GM18498 (cell line): ENCODE measurements around the gene NCR2.

Experiments used
- ATAC-seq: cut with Tn5 transposase; IDR thresholded peaks from one replicate; pipeline ENCODE4 v1.9.1; 2021; ENCODE audit warnings: mild to moderate bottlenecking, moderate library complexity; ENCODE audit not compliant: unreplicated experiment

NCR2 gene

DNA sequence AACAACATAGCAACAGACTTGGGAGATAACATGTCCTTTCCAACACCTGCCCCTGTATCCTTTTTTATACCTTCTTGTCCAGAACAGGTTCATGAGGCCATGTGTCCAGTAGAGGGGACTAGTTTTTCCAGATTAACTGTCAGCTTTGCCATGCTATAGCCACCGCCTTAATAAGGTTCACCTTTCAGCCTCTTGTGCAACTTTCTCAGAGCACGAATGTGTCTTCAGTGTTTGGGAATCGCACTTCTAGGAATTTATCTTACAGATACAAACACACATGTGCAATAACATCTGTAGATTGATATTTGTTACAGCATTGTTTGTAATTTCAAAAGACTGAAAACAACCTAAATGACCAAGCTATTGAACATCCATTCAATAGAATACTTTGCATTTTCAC lies 21.4 kb downstream of the NCR2 start:
- no peak for ATAC-seq

DNA sequence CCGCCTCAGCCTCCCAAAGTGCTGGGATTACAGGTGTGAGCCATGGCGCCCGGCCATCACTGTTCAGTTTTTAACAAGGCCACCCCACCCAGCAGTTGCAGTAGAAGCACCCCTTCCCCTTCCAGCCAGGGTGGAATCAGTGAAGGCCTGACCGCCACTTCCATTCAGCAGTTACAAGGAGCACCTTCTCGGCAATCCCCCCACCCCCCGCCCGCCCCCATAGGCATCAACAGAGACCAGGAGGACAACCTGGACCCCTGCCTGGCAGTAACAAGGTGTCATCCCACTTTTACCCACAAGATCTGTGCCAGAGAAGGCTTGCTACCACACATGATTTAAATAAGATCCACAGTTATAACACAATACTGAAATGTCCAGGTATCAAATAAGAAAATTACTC lies 23.1 kb downstream of the NCR2 start:
- no peak for ATAC-seq

DNA sequence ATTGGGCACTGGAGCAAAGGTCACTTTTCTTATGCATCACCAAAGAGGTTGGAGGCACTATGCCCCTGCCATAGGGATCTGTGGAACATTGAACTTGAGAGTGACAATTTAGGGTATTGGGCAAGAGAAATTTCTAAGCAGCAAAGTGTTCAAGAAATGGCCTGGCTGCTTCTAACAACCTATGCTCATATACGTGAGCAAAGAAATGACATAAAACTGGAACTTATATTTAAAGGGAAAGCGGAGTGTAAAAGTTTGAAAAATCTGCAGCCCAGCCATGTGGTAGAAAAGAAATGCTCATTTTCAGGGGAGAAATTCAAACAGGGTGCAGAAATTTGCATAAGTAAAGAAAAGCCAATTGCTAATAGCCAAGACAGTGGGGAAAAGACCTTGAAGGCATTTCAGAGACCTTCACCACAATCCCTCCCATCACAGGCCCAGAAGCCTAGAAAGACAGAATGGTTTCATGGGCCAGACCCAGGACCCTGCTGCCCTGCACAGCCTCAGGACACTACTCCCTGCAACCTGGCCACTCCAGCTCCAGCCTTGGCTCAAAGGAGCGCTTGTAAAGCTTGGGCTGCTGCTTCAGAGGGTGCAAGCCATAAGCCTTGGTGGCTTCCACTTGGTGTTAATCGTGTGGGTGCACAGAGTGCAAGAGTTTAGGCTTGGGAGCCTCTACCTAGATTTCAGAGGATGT lies 24.4 kb downstream of the NCR2 start:
- no peak for ATAC-seq

DNA sequence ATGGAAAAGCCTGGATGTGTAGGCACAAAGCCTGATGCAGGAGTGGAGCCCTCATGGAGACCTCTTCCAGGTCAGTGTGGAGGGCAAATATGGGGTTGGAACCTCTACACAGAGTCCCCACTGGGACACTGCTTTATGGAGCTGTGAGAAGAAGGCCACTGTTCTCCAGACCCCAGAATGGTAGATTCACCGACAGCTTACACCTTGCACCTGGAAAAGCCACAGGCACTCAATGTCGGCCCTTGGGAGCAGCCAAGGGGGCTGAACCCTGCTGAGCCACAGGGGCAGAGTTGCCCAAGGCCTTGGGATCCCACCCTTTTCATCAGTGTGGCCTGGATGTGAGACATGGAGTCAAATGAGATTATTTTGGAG lies 24.9 kb downstream of the NCR2 start:
- no peak for ATAC-seq

DNA sequence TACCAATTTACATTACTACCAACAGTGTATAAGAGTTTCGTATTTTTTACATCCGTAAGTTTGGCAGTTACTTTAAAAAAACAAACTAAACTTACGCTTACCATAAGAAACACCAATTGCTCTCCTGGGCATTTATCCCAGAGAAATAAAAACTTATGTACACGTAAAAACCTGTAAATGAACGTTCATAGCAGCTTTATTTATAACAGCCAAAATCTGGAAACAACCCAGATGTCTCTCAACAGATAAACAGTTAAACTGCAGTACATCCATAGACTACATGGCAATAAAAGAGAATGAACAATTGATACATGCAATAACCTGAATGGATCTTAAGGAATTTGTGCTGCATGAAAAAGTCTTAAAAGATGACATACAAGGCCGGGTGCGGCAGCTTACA lies 30.7 kb downstream of the NCR2 start:
- no peak for ATAC-seq

DNA sequence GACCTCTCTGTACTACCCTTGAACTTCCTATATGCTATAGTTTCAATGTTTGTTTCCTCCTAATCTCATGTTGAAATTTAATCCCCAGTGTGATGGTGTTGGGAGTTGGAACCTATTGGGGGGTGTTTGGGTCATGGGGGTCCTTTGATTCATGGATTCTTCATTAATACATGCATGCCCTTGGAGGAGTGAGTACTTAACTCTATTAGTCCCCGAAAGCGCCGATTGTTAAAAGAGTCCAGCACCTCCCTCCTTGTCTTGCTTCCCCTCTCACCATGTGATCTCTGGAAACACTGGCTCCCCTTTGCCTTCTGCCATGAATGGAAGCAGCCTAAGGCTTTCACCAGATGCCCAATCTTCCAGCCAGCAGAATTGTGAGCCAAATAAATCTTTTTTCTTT lies 31.7 kb downstream of the NCR2 start:
- ATAC-seq = no peak

DNA sequence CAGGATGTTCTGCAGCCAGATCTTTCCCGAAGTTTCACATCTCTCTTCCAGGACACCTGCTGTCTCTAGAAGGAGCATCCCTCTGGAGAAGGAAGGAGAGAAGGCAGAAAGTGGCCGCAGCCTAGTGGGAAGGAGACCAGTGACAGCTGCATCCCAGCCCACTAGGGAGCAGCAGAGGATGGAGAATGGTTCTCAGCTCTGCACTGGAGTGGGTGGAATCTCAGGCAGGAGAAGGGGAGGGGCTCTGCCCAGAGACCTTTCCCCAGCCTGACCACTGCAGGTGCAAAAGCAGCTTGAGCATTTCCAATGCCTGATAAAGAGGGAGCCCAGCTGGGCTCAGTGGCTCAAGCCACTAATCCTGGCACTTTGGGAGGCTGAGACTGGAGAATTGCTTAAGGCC lies 32.3 kb downstream of the NCR2 start:
- ATAC-seq = no peak

DNA sequence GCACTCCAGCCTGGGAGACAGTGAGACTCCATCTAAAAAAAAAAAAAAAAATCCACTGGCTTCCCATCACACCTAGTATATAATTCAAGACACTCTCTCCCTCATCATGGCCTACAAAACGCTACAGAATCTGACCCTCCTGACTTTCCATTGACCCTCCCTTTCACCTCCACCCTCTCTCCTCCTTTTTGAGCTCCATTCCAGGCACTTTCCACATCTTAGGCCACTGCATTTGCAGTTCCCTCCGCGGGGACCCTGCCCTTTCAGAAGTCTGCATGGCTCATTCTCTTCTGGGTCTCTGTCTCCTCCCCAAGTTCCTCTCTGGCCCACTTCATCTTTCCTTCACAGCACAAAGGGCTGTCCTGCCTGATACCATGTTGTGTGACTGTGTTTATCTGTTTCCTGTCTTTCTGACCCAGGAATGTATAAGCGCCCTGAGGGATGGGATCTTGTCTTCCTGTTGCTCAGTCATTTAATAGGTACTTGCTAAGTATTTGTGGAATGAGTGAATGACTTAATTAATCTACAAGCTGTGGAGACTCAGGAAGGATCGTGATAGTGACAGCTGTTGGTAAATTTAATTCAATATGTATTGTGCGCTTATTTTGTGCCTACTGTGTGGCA lies 35.2 kb downstream of the NCR2 start:
- ATAC-seq = no peak

DNA sequence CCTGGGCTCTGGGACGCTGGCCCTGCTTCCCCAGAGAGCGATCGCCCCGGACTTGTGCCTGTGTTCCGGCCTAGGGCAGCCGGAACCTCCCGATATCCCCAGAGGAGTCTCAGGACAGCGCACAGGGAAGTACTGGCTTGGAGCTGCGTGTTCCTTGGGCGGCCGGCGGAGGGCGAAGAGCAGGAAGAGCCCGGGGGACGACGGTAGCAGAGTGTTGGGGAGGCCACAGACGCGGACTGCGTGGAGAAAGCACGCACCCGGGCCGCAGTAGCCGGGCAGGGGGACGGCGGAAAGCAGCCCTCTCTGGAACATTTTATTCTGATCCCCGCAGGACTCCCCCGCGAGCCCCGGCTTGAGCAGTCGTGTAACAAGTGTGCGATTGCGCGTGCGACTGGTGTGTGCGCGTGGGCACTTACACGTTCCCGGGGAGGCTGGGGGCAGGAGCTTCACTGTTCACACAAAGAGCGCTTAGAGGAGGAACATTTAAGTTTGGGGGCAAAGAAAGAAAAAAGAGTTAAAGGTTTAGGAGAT lies 36.1 kb downstream of the NCR2 start:
- no peak for ATAC-seq

DNA sequence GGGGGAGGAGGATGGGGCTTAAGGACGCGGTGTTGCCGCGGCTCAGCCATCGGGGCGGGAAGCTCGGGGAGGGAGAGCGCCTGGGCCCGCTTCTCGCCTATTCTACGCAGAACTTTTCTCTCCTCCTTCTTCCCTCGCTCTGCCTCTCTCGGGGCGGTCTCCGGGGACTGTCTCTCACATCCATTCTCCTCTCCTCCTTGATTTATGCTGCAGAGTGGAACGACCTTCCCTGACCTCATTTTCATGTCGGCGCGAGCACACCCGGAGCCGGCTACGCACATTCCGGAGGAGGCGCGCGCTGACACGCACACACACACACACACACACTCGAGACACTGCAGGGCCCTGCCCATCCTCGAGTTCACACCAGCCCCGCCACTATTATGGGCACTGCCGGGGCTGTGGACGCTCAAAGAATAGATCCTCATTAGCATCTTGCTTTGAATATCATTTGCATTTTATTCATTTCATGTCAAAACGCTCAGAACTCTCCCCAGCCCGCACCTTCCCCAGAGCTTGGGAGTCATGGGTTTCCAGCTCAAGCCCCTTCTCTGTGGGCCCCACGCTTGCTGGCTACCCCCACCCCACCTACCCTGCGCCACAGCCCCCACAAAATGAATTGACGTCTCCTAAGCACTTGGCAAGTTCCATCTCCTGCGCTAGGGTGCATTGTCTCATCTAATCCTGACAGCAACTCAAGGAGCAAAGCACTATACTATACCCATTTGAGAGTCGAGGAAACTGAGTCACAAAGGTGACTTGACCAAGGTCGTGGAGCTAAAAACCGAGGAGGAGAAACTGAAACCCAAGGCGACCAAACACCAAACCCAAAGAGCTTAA lies 36.8 kb downstream of the NCR2 start:
- ATAC-seq = no peak

DNA sequence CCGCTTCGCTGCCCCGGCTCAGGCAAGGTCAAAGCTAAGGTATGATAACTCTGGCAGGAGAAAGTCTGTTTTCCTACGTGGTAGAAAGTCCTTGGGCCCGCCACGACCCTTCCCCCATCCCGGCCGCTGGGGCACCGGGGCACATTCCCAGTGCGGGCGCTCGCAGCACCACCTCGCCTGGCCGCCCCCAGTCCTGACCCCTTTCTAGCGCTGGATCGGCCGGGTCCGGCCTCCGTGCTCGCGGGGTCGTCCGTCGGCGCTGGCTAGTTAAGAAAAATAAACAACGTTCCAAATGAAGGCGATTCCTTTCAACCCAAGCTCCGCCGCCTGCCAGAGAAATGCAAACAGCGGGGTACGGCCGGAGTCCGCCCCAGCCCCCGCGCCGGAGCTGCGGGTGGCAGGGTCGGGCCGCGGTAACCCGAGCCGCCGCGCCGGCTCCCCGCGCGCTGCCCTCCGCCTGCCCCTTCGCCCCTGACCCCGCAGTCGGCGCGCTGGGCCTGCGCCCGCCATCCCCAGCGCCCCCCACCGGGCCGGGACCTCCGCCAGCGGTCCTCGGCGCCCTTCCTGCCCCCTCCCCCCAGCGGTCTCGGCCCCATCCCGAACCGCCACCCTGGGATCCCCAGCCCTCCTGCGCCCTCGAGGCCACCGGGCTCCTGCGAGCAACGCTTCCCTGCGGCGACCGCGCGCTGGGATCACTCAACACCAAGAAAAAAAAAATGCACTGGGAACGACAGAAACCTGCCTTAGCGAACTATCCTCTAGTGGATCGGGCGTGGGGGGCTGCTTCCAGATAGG lies 37.6 kb downstream of the NCR2 start:
- no peak for ATAC-seq

DNA sequence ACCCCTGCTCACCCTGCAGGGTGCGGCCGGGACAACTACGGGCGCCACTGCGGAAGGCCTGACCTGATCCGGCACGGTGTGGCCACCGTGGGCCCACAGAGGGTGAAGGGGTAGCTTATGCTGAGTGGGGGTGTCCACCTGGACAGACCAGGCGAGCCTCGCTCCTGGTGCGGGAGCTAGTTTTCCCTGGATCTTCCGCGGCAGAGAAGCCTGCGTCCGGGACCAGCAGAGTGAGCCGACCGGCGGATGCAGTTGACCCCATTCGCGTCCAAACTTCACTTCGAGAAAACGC lies 38.2 kb downstream of the NCR2 start:
- no peak for ATAC-seq

DNA sequence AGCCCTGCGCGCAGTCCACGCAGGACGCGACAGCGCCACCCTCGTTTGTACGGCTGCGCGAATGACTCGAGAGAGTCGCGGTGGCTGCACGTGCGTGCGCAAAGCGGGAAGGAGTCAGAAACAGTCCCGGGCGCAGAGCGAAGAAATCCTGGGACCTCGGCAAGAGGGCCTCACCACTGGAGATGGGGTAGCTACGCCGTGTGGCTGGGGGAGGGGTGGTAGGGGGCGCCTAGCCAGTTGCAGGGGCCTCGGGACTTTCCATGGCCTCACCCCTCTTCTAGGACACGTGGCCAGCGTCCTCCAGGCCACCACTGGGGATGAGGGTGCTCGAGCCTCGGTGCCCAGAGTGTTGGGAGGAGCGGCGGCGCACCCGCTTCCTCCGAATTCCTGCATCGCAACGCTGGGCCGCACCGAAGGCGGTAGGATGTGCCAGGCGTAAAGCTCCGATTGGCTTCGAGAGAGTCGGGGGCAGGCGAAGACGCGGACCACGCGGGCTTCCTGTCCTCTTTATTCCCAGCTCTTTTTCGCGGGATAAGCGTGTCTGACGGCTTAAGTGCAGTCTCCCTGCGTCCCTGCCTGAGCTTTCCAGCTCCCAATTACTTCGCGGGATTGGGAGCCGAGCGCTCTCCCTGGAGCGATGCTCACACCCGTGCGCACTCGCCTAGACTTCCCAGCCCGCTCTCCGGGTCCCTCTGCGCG lies 38.7 kb downstream of the NCR2 start:
- ATAC-seq = no peak

DNA sequence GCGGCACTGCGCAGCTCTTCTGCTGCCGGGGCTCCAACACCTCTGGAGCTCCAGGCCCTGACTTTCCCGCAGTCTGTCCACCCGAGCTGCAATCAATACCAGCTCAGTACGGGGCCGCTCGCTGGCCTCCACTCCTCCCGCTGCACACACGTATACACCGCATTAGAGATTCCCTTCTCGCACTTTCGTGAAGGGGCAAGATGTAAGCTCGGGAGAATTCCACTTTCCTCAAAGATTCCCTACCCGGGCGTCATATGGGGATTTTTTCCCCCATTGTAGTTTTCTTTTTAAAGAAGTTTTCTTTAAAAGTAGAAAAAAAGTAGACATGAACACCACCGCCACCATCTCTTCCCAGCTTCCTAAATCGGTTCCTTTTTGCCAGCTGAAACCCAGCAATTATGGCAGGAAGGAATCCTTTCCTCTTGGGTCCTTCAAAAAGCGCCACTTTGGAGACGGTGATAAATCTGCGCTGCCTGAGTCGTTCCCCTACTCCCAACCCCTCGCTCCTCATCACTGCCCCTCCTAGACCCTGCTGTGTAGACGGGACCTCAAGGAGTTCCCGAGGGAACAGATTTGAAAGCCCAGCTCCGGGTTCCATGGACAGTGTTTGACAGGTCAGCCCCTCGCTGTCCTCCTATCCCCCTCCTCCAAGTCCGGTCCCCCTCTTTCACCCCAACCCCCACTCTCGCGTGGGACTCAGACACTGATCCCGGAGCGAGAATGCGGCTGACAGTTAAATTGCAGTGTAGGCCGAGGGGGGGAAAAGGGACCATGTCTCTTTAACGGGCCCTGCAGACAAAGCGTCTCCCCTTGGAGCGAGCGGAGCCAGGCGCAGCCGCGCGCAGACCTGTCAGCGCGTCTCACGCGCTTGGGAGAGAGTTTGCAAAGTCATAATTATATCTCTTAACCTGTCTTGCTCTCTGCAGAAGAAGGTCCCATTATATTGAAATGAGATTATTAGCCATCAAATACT lies 39.5 kb downstream of the NCR2 start:
- no peak for ATAC-seq

DNA sequence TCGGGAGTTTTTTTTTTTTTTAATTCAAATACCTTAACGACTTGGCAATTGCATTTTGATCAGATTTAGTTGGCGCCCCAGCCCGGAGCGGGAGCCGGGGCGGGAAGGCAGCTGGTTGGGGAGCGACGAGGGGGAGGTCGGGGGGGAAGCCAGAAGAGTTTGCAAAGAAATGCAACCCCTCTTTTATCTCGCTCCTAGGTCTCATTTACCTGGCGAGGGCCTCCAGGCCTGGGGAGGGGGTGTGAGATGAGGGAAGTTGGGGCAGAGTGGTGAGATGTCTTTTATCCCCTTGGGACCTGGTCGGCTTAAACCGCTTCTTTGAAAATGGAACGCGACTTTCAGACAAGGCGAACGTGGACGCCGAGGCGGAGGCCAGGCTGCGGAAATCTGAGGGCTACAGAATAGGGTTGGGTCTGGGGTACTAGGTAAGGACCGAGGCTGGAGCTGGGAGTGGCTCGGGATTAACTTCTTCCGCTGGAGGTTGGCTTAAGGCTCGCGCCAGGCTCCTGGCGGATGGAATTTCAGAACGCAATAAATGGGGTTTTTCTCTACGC lies 40.3 kb downstream of the NCR2 start:
- ATAC-seq = no peak

DNA sequence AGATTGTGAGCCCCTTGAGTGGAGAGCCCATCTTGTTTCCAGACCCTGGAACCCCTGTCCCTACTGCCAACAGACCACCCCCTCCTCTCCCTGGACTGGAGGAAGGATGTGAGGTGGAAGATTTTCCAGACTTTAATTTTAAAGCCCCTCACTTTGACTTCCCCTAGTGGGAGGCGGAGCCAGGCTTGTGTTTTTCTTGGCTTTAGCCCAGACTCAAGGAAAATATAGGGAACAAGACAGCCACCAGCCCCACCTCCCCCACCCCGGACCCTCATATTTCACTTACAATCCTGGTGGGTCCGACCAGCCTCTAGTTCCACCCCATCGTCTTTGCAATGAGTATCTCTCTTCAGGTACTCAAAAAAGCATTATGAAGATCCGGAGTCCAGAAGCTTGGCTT lies 40.8 kb downstream of the NCR2 start:
- ATAC-seq = no peak

DNA sequence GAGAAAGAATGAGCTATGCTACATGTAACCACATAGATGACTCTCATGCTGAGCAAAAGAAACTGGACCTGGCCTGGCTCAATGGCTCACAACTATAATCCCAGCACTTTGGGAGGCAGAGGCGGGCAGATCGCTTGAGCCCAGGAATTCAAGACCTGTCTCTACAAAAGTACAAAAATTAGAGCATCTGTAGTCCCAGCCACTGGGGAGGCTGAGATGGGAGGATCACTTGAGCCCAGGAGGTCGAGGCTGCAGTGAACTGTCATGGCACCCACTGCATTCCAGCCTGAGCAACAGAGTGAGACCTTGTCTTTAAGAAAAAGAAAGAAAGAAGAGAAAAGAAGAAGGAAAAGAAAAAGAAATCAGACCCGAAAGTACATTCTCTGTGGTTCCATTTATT lies 41.7 kb downstream of the NCR2 start:
- ATAC-seq = no peak

DNA sequence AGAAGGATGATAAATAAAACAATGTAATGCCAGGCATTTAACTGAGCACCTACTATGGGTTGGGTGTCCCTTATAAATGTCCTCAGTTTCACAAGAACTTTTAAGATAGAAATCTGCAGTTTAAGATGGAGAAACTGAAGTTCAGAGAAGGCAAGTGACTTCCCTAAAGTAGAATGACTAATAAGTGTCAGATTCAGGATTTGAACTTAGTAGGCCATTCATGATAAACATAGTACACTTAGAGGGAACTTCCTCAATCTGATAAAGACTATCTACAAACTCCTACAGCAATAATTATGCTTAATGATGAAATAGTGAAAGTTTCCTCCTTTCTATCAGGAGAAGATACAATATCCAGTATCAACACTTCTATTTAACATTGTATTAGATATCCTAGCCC lies 43.9 kb downstream of the NCR2 start:
- no peak for ATAC-seq

DNA sequence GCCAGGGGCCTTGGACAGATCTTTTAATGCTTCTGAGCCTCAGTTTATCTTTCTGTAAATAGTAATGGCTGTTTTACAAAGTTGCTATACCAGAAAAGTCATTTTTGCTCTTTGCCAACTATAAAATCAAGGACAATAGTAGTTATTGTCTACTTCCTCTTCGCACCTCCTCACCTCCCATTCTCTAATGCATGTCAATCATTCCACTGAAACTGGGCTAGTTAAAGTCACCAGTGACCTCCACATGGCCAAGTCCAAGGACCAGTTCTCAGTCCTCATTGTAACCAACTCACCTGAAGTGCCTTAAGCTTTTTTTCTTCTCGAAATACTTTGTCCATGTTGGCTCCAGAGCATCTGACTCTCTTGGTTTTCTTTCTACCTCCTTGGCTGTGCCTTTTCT lies 51.2 kb downstream of the NCR2 start:
- ATAC-seq = no peak
